HG02973 (cell line): ENCODE results near the gene NSD1.
"Not testable (repeated sequence)": the region's sequence is repeated elsewhere in the genome, so short reads cannot be mapped to it uniquely, and the experiment has no call there.

Experiments used
- ATAC-seq: cut with Tn5 transposase; IDR thresholded peaks from one replicate; pipeline ENCODE4 v1.9.1; 2021; ENCODE audit warnings: moderate library complexity; ENCODE audit not compliant: unreplicated experiment

NSD1 gene

DNA sequence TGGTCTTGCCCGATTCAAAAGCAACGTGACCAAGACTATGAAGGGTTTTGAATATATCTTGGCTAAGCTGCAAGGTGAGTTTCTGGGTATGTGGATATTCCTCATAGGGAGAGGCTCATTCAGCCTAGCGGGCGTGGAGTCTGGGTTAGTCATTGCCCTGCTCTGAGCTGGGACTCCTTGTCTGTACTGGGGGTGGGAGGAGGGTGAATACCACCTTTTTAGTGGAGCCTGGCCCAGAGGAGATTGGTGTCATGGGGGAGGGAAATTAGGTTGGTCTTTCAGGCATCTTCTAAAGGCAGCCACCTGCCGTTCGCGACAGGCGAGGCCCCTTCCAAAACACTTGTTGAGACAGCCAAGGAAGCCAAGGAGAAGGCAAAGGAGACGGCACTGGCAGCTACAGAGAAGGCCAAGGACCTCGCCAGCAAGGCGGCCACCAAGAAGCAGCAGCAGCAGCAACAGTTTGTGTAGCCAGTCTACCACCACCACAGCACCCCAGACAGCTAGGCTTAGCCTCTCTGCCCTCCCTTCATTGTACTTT is 172.6 kb downstream of the NSD1 start:
- not testable (repeated sequence) for ATAC-seq

DNA sequence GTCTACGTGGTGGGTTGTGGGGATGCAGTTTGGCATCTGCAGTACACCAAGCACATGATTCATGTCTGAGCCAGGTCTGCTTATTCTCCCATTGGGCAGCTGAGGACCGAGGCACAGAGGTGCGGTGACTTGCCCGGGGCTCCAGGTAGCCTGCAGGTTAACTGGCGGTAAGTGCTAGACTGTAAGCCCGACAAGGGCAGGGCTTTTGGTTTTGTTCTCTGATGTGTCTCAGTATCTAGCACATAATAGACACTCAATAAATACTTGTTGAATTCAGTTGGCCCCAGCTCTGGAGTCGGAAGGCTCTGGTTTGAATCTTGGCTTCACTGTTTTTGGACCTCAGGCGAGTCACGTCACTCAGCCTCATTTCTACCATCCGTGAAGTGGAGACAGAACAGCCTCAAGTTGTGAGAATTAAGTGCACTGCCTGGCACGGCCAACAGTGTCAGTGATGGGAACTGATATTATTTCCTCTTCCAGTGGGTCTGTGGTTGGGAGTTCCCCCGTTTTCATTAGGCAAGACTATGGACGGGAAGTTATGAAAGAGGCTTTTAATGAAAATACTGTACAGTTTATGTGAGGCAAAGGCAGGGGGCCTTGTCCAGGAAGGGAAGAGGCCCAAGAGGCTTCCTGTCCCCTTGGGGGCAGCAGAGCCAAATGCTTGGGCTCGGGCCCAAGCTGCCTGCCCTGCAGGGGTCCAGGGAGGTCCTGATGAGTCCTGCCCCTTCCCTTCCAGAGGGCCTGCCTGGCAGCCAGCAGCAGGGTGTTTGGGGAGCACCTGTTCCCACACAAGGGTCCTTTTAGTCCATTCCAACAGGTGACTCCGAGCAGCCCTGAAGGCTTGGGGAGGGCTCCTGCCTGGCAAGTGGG is 173.3 kb downstream of the NSD1 start:
- no peak for ATAC-seq

DNA sequence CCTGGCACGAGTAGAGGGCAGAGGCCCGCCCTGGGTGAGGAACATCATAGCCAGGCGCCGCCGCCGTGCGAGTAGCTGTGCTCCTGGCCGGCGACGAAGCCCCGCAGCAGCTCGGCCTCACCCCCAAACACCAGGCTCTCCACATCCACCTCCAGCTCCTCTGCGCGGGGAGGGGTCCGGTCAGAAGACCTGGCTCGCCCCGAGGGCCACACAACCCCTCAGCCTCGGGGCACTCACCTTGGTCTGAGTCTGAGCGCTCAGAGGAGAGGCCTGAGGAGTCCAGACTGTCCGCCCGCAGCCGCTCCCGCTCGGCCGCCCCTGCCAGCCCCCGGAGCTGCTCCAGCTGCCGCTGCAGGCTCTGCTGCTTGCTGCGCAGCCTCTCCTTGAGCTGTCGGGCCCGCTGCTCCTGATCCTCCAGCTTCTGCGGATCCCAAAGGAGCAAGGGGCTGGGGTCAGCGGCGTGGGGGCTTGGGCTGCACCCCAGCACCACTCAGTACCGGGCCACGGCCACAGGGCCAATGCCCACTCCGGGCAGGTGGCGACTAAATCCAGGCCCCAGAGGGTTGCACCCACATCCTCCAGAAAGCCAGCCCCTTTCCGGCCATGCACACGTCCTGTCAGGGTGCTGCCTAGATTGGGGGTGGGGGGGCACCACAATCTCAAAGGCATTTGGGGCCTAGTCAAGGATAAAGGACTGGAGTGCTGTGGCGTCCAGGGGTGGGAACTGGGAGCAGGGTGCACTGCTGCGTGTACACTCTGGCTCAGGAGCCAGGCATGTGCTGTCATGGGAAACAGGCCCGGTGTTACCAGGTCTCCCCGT is 174.2 kb downstream of the NSD1 start:
- no peak for ATAC-seq

DNA sequence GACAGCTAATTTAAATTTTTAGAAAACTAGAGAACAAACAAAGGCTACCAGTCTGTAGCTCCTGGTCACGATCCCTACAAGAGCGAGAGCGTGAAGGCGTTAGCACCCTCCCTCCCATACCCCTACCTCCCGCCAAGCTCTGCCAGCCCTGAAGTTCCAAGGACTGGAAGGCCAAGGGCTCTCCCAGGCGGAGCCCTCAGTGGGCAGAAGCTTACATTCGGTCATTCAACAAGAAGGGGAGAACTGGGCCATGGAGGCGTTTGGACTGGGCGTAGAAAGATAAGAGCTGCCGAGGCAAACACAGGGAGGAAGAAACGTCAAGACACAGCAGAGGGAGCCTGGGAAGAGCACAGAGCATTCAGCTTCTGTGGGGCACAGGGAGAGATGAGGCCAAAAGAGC is 175.2 kb downstream of the NSD1 start:
- ATAC-seq = no peak

DNA sequence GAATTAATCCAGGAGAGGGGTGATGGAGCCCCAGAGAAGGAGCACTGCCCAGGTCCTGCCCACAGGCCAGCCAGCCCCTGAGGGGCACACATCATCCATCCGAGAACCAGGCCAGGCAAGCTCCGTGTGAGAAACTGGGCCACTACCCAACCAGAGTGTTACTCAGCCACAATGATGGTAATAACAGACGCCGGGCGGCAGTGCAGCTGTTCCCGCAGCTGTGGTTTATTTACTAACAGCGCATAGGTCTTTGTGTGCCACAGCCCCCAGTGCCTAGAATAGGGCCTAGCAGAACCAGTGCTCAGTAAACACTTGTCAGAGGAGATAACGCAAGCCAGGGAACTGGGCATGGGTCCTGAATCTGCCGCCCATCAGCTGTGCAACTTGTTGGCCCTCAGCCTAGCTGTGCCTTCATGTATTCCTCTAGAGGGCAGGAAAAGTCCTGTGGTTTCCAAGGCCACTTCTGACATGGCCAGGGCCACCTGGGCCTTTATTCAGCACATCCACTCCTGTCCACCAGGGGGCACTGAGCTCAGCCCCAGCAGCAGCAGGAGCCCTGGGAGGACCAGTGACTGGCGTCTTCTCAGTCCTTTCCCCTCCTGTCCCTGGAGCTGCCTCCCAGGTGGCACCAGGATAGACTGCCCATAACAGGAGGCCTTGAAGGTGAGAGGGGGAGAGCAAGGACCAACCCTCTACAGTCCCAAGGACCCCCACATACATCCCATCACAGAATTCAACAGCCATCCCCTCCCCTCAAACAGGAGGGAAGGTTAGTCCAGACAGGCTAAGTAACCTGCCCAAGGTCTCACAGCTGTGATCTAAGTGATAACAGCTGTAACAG is 176.0 kb downstream of the NSD1 start:
- ATAC-seq = no peak

DNA sequence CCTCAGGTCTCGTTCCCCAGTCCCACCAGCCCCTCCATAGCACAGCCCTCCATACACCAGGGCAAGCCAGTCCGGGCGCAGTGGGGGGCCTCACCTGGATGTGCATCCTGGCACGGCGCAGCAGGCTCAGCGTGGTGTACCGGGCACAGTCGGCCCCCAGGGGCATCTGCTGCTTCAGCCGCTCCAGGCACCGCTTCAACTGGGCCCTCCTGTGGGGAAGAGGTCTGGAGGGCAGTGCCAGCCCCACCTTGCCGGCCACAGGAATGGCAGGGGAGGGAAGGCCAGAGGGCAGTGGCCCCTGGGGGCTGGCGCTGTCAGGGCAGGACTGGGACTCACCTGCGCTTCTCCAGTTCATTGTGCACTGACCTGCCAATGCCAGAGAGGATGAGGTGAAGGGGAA is 176.8 kb downstream of the NSD1 start:
- ATAC-seq = no peak

DNA sequence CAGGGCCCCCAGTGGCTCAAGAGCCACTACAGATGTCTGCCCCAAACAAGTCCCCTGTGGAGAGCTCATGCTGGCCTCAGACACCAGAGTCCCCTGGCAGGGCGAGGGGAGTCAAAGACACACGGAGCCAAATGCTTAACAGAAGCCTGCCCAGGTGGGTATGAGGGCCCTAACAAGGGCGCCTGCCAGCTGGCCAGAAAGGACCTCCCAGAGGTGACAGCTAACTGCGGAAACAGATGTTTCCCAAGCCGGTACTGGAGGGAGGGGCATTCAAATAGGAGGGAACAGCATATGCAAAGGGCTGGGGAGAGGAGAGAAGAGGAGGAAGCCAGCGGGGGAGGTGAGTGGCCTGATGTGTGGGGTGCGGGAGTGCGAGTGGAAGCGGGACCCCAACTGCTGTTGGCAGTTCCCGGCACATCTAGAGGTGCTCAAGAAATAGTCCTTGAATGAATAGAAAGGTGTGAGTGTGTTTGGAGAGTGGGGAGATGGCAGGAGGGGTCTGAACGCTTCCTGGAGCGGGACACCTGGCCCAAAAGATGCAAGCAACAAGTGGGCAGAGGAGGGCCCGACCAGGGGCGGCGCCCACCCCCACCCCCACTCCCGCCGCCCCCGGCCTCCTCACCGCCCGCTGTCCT is 177.3 kb downstream of the NSD1 start:
- no peak for ATAC-seq

DNA sequence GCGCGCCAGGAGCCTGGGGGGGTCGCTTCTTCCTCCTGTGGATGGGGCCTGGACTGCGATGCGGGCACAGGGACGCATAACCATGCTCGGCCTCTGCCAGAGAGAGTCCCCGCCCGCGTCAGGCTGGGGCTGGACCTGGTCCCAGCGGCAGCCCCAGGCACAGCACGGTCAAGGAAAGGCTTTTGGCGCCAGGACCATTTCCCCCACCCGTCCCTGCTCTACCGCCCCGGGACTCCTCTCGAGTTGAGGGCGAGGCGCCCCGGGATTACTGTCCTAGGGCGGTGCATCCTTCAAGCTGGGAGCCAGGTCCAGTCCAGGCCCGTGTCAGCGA is 177.8 kb downstream of the NSD1 start:
- ATAC-seq = peak; percentile 1

DNA sequence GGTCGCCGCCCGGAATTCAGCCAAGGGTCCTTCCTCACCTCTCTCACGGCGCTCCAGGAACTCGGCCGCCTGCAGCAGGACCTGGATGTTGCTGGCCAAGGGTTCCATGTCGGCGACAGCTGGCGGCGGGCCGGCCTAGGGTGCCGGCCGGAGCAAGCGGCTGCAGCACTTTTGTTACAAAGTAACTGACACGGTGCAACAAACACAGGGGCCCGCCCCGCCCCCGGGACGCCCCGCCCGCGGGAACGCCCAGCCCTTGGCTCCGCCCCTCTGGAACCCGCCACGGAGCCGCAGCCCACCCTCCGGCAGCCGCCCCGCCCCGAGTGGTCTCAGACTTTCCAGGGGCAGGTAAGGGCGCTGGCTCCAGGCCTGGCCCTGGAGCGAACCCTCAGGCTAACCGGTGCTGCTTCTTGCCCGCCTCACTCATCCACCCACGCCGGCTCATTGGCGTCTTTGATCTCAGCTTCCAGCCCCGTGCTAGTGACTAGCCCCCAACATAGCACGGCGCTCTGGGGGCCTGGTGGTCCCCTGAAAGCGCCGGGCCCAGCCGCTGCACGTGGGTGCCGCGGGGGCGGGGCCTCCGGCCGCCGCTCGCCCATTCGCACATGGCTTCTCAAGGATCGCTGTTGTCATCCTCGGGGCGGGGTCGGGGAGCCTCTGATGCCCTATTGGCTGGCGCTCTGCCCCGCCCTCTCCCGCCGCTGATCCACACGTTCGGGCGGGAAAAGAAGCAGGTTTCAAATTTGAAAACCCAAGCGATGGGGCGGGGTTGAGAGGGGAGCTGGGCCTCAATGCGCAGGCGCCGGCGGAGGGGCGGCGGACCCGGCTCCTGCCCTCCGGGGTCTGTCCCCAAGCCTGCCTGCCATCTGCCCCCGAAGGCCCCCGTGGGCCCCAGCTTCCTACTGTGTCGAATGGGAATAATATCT is 178.4 kb downstream of the NSD1 start, which contains the start of gene MXD3:
Gene MXD3 (minus strand): TSS at position 176 of the 926 bp plus-strand sequence. CDS start 68 bp downstream, at position 108.
- ATAC-seq = peak; percentile 66

DNA sequence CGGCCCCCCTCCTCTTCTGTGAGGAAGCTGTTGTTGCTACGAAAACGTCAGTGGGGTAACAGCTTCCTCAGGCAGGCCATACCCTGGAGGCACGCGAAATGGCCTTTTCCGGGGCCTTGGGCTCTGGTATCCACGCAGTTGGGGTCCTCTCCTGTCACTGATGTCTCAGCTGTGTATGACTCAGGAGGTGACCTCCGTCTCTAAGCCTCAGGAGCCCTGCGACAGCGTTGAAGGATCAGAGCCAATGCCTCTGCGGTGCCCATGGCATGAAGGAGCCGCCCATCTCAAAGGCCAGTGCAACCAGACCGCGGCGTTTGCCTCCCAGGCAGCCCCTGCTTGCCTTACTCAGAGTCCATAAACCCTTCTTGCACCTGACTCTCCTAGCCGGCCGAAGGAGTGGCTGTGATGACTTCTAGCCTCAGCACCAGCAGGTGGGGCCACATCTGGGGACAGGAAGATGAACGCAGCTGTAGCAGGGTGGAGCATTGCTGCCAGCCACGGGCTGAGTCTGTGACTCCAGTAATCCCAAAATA is 179.1 kb downstream of the NSD1 start:
- peak; percentile 22 for ATAC-seq

DNA sequence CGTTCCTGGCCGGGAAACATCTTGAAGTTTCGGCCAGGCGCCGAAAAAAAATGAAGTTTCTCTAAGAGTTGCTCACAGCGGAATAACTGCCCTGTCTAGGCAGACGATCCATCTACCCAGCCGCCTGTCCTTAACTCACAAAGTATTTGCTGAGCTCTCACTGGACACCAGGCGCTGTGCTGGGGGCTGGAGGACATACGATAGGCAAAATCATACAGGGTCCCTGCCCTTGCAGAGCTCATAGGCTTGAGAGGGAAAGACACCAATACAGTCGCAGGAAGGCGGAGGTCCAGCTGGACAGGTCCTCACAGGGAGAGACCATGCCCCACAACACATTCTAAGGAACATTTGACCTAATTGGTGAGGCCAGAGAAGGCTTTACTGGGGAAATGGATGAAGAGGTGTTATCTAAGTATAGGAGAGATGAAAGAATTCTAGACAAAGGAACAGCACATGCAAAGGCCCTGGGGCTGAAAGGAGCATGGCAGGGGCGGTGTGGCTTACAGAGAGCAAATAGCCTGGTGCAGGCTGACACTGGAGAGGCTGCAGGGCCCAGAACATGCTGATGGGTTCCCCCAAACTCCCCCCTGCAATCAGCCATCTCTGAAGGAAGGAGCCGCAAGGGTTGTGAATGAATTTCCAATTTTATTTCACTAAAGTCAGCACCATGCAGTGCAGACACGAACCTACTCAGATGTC is 180.1 kb downstream of the NSD1 start:
- no peak for ATAC-seq

DNA sequence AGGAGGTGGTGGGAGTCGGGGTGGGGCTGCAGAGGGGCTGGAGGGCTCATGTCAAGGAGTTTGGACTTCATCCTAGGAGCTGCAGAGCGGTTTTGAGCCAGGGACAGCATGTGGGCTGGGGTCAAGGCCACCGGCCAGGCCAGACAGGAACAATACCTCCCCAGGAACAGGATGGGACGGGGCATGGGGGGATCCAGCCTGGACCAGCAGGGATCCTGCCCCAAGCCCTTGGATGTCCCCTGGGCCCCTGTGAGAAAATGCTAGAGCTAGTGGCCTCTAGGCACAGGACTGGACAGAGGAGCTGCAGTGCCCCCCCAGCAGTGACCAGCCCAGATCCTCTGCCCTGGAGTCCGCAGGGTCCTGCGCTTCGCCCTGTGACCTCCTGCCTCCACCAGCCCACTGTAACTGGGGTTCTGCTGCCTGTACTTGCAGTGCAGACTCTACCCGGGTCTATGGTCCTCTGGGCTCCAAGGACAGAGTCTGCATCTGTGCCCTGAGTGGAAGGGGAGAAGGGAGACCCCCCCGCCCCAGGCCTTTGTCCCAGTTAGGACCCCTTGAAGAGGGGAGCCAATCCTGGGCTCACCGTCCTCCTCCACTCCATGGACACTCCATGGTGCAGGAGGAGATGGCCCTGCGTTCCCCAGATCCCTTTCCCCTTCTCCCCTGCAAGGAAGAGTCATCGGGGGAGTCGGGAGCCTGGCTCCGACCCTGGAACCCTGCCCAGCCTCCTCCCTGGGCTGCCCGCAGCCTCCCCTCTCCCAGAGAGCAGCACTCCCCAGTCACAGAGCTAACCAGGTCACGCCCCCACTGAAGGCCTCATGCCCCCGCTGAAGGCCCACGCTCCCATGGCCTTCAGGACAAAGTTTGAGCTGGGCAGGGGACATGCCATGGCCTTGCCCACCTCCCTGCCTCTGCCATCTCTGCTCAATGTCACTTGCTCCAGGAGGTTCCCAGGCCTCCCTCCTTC is 181.1 kb downstream of the NSD1 start:
- no peak for ATAC-seq

DNA sequence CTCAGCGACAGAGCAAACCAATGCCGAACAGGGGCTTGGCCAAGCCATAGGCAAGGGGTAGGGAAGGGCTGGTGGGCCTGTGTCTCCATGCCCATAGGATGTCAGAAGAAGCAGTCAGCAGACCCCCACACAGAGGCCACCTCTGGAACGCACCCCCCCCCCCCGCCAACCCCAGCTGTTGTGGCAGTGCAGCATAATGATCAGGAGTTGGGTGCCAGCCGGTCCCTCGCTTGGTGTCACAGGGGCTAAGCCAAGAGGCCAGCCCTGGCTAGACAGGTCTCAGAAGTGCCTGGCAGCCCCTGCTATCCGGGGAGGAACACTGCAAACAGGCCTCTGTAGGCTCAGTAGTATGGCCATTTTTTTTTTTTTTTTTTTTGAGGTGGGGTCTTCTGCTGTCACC is 181.8 kb downstream of the NSD1 start:
- no peak for ATAC-seq

DNA sequence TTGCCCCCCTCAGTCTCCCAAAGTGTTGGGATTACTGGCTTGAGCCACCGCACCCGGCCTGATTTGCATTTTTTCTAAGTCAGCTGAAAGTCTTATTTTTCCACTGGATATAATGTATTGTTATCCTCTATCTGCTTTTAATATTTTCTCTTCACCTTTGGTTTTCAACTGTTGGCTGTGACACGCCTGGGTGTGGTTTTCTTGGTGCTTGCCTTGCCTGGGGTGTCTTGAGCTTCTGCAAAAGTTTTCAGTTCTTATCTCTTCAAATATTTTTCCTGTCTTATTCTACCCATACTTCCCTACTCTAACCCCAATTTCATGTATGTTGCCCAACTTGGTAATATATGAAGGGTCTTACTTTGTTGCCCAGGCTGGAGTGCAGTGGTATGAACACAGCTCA is 182.4 kb downstream of the NSD1 start:
- no peak for ATAC-seq

DNA sequence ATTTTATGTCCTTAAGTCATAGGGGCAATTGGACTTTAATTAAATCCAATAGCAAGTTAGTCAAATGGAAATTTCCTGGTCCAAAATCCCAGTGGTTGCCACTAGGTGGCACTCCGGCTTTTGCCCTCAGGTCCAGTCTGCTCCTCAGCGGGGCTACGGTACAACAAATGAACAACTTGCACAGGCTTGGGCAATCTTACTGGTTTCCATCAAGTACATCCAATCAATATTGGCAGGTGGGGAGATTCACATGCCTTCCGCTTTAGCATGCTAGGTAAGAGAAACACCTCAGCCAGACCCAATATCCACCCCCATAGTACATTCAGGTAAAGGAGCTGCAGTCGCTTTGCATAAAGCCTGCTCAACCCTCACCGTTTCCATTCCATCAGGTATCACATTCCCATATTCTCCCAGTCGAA is 184.4 kb downstream of the NSD1 start:
- ATAC-seq = no peak

DNA sequence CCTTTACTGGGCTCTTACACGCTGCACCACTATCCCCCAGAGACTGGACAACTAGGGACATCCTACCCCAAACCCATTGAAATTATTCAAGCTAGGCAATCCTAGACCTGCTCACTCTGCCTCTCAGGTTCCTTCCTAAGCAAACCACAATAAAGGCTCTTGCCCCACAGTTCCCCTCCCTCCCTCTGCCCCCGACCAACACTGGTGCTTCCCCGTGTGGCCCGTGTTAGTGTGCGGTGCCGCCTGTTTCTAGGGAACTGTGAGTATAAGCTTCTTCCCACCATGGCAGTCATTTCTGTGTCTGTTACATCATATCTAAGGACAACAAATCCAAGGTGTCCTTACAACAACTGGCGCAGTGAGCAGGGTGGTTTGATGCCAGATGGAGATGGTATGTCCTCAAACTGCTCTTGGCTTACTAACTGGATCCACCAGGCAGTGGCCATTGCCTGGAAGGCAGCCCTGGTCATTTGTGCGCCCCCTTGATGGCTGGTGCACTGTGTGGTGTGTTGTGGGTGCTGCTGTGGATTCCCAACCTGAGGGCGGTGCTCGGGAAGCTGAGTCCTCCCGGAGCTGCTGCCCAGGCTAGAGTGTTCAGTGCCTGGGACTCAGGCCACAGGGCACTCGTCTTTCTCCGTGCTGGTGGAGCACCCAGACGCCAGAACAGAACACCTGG is 186.5 kb downstream of the NSD1 start:
- no peak for ATAC-seq

DNA sequence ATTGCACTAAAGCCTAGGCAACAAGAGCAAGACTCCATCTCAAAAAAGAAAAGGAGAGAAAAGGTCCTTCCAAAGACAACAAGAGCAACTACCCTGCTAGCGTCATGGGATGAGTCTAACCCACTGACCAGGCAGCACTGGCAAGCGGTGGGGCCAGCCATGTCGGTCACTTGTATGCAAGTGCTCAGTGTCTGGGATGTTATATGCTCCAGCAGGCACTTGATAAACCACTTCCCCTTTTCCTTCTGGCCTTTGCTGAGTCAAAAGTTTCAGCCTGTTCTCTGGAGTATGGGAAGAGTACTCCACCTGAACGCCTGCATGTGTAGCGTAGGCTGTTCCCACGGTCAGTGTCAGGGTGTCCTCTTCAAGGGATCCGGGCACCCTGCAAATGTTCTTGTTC is 187.3 kb downstream of the NSD1 start:
- no peak for ATAC-seq
